A375 (cell line): ENCODE measurements around the gene MBOAT1. TPM values are rescaled to one million over a fixed set of nuclear protein-coding genes. Genes with fewer than 3 reads are reported as not detected.

ENCODE experiments used
- total RNA-seq: library from RNA; depleted of rRNA; stranded (reverse); fragments of >200 nt; shearing (Covaris generic); gene quantifications from 2 replicates; pipeline ENCODE4 v1.2.3, GENCODE V29; 2014; rRNA removed

Gene MBOAT1, protein sequence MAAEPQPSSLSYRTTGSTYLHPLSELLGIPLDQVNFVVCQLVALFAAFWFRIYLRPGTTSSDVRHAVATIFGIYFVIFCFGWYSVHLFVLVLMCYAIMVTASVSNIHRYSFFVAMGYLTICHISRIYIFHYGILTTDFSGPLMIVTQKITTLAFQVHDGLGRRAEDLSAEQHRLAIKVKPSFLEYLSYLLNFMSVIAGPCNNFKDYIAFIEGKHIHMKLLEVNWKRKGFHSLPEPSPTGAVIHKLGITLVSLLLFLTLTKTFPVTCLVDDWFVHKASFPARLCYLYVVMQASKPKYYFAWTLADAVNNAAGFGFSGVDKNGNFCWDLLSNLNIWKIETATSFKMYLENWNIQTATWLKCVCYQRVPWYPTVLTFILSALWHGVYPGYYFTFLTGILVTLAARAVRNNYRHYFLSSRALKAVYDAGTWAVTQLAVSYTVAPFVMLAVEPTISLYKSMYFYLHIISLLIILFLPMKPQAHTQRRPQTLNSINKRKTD
- 3.8 and 4.0 TPM in 2 replicates for total RNA-seq

DNA sequence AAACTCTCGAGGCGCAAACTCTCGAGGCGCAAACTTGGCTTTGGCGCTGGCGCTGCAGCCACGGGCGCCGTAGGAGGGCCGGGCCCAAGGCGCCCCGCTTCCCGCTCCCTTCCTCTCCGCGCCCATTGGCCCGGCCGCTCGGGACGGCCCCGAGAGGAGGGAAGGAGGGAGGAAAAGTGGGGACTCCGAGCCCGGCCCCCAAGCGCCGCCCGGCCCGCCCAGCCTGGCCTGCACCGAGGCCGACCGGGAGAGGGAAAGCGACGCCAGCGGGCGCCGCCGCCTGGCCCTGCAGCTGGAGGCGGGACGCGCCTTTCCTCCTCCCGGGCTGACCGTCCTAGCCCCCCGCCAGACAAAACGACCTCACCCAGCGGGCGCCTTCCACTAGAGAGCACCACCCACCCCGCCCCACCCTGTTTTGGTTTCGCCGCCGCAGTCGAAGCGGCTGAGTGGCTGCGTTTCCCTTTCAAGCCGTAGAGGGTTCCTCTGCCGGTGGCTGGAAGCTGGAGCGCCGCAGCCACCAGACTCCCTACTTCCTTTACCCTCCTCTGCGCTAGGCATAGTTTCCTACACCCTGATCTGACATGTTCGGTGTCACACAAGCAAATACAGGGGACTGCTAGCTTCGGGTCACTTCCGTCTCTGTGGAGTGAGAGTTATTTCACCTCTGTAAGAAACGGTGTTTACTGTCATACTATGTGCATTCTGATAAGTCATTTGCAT is at the start of gene MBOAT1:
TSS of gene MBOAT1 (minus strand) at position 78 of the 720 bp plus-strand sequence. CDS start 235 bp downstream, outside the sequence.

Other genes starting within 250 kb of the MBOAT1 start
- 4.3 and 4.7 TPM in 2 replicates for gene E2F3, start 189.4 kb upstream of the MBOAT1 start, total RNA-seq